ENCODE measurements around the gene TPCN1.

DNA sequence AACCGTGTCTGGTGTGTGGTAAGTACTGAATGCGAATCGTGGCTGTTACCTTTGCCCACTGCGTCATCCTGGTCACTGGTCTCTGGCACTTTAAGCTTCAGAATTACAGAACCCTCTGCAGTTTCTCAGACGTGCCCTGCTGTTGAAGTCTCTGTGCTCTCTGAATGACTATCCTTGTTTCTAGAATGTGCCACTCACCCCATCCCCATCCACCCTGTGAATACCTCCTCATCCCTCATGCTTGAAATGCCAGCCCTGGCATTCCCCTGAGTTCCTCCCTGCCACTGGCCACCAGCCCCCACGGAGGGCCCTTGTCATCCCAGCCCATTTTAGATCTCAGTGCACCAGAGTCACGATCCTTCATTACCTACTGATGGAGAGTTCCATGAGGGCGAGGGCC is 21.3 kb downstream of the TPCN1 start:
- TF ChIP-seq EP300 (IDR thresholded peaks at IDR 0.05; ENCODE audit: low read depth): no peak
- TF ChIP-seq, protein P1, sequence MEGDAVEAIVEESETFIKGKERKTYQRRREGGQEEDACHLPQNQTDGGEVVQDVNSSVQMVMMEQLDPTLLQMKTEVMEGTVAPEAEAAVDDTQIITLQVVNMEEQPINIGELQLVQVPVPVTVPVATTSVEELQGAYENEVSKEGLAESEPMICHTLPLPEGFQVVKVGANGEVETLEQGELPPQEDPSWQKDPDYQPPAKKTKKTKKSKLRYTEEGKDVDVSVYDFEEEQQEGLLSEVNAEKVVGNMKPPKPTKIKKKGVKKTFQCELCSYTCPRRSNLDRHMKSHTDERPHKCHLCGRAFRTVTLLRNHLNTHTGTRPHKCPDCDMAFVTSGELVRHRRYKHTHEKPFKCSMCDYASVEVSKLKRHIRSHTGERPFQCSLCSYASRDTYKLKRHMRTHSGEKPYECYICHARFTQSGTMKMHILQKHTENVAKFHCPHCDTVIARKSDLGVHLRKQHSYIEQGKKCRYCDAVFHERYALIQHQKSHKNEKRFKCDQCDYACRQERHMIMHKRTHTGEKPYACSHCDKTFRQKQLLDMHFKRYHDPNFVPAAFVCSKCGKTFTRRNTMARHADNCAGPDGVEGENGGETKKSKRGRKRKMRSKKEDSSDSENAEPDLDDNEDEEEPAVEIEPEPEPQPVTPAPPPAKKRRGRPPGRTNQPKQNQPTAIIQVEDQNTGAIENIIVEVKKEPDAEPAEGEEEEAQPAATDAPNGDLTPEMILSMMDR (IDR thresholded peaks at IDR 0.05): no peak

All from transverse colon (tissue), 3 donors.